HFFc6 (cell line): Measurements from ENCODE around the gene NQO2. TPM values are rescaled to one million over a fixed set of nuclear protein-coding genes. Genes with fewer than 3 reads are reported as not detected.

ENCODE experiments used
- DNase-seq: peaks from one replicate; pipeline ENCODE4 v3.0.0-alpha.2; 2018
- H3K27ac Mint-ChIP-seq: 2 replicates; pipeline ENCODE4 v1.8.0; 2020; ENCODE audit warnings: mild to moderate bottlenecking, mixed read lengths
- H3K27me3 Mint-ChIP-seq: 2 replicates; pipeline ENCODE4 v1.8.0; 2021; ENCODE audit warnings: mild to moderate bottlenecking, moderate library complexity, mixed read lengths; ENCODE audit not compliant: insufficient read depth
- H3K36me3 Mint-ChIP-seq: 2 replicates; pipeline ENCODE4 v1.8.0; 2021; ENCODE audit warnings: low read depth, mixed read lengths
- H3K4me1 Mint-ChIP-seq: 2 replicates; pipeline ENCODE4 v1.8.0; 2020; ENCODE audit warnings: low read depth, mixed read lengths
- H3K4me3 Mint-ChIP-seq: 2 replicates; pipeline ENCODE4 v1.8.0; 2020; ENCODE audit warnings: mild to moderate bottlenecking, moderate library complexity, mixed read lengths
- H3K9me3 Mint-ChIP-seq: 2 replicates; pipeline ENCODE4 v1.8.0; 2020; ENCODE audit warnings: mild to moderate bottlenecking, mixed read lengths
- total RNA-seq, 6 experiments: library from RNA; stranded (reverse); fragmentation: NEBNext Ultra II Directional; extraction: Animal tissue kit (Norgen Biotek cat#: 25700); gene quantifications; 2 replicates in 1 of 6; 3 replicates in 5 of 6; pipeline ENCODE4 v1.2.3, GENCODE V29; 2021
- TF ChIP-seq, protein P1 (sequence below): fragments of 200-600 bp; sonication (generic); IDR thresholded peaks from 2 replicates; pipeline ENCODE4 v1.5.0; 2021; ENCODE audit warnings: antibody characterized with exemption, mild to moderate bottlenecking

NQO2 gene
- total RNA-seq, 6 experiments from 2014 or later, result 28.9 to 48.6 (median 43.6) TPM

DNA sequence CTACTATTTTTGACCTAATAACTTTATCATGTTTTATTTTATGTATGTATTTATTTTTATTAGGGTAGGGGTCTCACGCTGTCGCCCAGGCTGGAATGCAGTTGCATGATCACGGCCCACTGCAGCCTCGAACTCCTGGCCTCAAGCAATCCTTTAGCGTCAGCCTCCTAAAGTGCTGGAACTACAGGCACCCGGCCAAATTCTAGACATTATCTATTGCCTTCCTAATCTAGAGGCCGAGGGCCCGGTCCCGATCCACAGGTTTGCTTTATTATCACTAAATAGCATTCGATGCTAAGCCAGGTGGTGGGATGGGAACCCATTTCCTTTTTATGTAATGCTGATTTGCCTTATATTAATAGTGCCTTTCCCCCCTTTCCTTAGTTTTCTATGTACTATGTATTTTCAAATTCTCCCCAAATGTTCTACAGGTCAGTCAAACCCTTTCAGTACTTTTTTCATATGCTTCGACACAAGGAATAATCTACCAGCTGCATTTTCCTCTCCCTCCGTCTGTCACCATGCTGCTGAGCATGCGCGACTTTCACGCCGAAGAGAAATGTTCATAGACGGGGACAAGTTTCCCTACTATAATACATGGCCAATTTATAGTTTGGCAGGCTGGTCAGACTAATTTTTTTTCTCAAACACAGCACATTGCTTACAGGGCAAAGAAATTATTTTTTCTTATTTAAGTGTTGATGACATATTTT is 34.7 kb upstream of the NQO2 start:
- peaks cover 1% of the 10 kb centered on the region; the same call in 1 of the 2 replicates for H3K27me3 Mint-ChIP-seq
- no peak for DNase-seq
- H3K36me3 Mint-ChIP-seq, result peaks cover 7% of the 10 kb centered on the region
- no peak overlapping the region for H3K4me3 Mint-ChIP-seq
- TF ChIP-seq, protein P1, sequence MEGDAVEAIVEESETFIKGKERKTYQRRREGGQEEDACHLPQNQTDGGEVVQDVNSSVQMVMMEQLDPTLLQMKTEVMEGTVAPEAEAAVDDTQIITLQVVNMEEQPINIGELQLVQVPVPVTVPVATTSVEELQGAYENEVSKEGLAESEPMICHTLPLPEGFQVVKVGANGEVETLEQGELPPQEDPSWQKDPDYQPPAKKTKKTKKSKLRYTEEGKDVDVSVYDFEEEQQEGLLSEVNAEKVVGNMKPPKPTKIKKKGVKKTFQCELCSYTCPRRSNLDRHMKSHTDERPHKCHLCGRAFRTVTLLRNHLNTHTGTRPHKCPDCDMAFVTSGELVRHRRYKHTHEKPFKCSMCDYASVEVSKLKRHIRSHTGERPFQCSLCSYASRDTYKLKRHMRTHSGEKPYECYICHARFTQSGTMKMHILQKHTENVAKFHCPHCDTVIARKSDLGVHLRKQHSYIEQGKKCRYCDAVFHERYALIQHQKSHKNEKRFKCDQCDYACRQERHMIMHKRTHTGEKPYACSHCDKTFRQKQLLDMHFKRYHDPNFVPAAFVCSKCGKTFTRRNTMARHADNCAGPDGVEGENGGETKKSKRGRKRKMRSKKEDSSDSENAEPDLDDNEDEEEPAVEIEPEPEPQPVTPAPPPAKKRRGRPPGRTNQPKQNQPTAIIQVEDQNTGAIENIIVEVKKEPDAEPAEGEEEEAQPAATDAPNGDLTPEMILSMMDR, result no peak
- H3K9me3 Mint-ChIP-seq, result no peaks in the 10 kb centered on the region
- H3K27ac Mint-ChIP-seq, result no peak overlapping the region
- peaks cover 66% of the 10 kb centered on the region for H3K4me1 Mint-ChIP-seq

DNA sequence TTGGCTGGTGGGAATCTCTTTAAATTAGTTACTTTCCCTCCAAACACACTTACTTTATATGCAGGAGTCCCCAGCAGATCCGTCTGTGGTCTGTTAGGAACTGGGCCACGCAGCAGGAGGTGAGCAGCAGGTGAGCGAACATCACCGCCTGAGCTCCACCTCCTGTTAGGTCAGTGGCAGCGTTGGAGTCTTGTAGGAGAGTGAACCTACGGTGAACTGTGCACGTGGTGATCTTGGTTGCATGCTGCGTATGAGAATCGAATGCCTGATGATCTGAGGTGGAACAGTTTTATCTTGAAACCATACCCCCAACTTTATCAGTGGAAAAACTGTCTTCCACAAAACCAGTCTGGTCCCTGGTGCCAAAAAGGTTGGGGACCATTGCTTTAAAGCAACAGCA is 33.3 kb upstream of the NQO2 start:
- no peaks in the 10 kb centered on the region for H3K9me3 Mint-ChIP-seq
- peaks cover 7% of the 10 kb centered on the region for H3K36me3 Mint-ChIP-seq
- H3K4me3 Mint-ChIP-seq, result no peak overlapping the region
- TF ChIP-seq, protein P1, result no peak
- no peak overlapping the region for H3K27ac Mint-ChIP-seq
- no peak for DNase-seq
- peaks cover 60% of the 10 kb centered on the region for H3K4me1 Mint-ChIP-seq
- peaks cover 1% of the 10 kb centered on the region; the same call in 1 of the 2 replicates for H3K27me3 Mint-ChIP-seq

DNA sequence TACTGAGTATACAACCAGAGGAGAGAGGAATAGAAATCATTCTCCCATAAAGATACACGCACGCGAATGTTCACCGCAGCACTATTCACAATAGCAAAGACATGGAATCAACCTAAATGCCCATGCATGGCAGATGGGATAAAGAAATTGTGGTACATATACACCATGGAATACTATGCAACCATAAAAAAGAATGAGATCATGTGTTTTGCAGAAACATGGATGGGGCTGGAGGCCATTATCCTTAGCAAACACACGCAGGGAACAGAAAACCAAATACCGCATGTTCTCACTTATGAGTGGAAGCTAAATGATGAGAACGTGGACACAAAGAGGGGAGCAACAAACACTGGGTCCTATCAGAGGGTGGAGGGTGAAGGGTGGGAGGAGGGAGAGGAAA is 31.8 kb upstream of the NQO2 start:
- DNase-seq, result no peak
- H3K9me3 Mint-ChIP-seq, result no peaks in the 10 kb centered on the region
- no peak overlapping the region for H3K4me3 Mint-ChIP-seq
- H3K27ac Mint-ChIP-seq, result no peak overlapping the region
- H3K36me3 Mint-ChIP-seq, result peaks cover 7% of the 10 kb centered on the region
- TF ChIP-seq, protein P1, result no peak
- H3K27me3 Mint-ChIP-seq, result peaks cover 1% of the 10 kb centered on the region; the same call in 1 of the 2 replicates
- H3K4me1 Mint-ChIP-seq, result peaks cover 57% of the 10 kb centered on the region

DNA sequence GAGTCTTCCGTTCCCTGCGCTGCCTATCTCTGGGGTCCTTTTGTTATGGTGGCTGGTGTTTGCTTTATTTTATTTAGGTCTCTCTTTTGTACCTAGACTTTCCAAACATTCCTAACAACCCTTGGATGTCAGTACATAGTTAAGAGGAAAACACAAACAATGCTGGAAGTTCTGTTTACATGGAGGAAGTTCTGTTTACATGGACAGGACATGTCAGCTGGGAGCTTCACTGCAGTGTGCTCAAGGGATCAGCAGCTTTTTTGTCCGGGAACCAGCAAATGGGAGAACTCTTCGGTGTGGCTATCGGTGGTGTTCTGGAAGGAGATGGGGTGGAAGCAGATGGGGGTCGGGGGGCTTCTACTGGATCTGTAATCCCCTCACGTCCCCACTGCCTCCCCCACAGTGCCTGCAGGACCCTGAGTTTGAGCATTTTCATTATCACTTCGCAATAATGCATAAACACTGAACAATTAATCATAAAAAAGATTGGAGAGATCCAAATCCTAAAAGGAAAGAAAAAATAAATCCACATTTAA is 31.0 kb upstream of the NQO2 start:
- Mint-ChIP-seq H3K36me3 (peaks cover 7% of the 10 kb centered on the region), H3K27me3 (peaks cover 1% of the 10 kb centered on the region; the same call in 1 of the 2 replicates), H3K27ac (peak overlapping the region; percentile 27), H3K9me3 (no peaks in the 10 kb centered on the region), H3K4me3 (peak overlapping the region; percentile 0; the same call in 1 of the 2 replicates), H3K4me1 (peaks cover 61% of the 10 kb centered on the region)
- TF ChIP-seq, protein P1, result no peak
- no peak for DNase-seq

DNA sequence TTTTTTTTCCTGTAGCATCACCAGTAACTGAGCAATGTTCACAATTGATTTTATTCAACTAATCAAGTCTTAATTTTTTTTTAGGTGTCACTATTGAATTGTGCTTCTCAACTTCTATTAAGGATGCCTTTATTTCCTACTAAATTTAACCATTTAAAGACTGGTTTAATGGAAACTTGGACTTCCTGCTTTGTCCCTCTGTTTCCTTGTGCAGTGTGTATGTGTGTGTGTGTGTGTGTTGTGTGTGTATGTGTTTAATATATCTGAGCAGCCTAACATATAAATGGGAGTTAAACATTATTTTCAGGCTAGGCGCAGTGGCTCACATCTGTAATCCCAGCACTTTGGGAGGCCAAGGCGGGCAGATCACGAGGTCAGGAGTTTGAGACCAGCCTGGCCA is 30.1 kb upstream of the NQO2 start:
- Mint-ChIP-seq H3K36me3 (peaks cover 7% of the 10 kb centered on the region), H3K27me3 (peaks cover 1% of the 10 kb centered on the region; the same call in 1 of the 2 replicates), H3K9me3 (no peaks in the 10 kb centered on the region), H3K27ac (peak overlapping the region; percentile 42), H3K4me1 (peaks cover 70% of the 10 kb centered on the region), H3K4me3 (peak overlapping the region; percentile 56)
- TF ChIP-seq, protein P1, result no peak
- no peak for DNase-seq
